GM20431 (cell line): Measurements from ENCODE around the gene SPINT2.

Experiments used
- in situ Hi-C: fragments of 300-500 bp; cut with MseI, MboI; formaldehyde crosslinking; loops from one replicate; pipeline ENCODE4 v1.15.0; 2020; ENCODE audit warnings: low sequenced_read_pairs; ENCODE audit not compliant: unreplicated experiment

Gene SPINT2

DNA sequence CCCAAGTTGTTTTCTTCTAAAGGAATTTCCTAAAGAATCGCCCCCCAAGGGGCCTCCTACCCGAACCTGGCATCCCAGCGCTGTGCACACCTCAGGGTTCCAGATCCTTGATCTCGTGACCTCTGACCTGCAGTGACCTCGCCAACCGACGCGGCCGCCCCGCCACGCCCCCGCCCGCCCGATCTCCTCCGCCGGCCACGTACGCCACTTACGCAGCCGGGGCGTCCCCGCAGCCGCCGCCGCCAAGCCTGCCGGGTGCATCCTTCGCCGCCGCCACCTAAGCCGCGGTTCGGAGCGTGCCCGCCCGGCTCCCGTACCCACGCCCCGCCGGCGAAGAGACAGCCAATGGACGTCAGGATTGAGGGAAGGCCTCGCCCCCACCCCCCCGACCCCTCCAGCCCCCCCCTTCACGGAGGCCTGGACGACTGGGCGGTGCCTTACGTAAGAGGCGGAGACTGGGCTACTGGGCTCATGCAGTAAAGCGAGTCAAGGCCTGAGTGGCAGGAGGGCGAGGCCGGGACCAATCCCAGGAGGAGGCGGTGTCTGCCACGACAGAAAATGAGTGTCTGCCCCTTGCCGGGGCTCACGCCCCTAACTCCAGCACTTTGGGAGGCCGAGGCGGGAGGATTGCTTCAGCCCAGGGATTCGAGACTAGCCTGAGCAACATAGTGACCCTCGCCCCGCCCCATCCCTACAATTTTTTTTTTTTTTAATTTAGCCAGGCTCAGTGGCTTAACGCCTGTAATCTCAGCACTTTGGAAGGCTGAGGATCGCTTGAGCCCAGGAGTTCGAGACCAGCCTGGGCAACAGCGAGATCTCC lies 51.5 kb downstream of the SPINT2 start, which contains the start of gene YIF1B:
Gene YIF1B, minus strand, starts transcription at position 291 of the 820 bp plus-strand sequence. Its CDS starts 30 bp downstream, at position 261.
- in situ Hi-C loops: no loop called here

DNA sequence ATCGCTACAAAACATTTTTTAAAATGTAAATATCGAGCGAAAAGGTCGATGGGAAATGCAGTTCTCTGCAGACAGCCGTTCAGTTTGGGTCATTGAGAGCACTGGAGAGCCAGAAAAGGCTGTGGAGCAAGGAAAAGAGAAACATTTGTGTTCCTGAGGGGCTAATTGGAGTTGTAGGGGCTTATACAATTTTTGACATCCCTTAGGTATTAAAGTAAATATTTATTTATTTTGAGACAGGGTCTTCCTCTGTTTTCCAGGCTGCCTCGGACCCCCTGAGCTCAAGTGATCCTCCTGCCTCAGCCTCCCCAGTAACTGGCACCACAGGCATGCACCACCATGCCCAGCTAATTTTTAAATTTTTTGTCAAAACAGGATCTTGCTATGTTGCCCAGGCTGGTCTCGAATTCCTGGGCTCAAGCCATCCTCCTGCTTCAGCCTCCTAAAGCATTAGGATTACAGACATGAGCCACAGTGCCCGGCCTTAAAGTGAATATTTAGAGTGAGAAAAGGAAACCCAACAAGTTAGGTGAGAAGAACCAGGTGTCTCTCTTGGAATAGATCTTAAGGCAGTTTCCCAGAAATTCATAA lies 52.2 kb downstream of the SPINT2 start:
- in situ Hi-C loops: no loop called here

GRCh38 chr19:38317104-38317612 lies 52.8 kb downstream of the SPINT2 start:
- in situ Hi-C loops: no loop called here

DNA sequence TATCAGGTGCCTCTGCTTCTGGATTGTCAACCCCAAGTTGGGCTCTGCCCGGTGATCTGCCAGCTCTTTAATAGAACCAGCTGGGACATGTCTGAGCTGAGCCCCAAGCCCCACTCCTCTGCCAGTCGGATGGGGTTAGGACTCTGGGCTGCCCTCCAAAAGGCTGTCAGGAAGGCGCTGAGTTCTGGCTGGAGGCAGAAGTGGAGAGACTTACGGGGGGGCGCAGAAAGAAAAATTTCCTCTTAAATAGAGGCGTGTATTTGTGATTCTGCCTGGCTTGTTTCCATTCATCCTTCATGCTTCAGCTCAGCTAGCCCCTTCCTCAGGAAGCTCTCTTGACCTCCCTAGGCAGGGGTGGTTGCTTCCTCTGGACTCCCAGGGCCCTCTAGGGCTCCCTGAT lies 54.3 kb downstream of the SPINT2 start:
- in situ Hi-C loops: no loop called here

- in situ Hi-C loops: loop anchor here (10.0 kb wide), 1 partner anchor 425 kb away; no protein-coding TSS in a partner anchor
Measured at GRCh38 chr19:38319421-38320258, 55.3 kb downstream of the SPINT2 start, which contains the start of gene KCNK6. KCNK6 (plus strand) TSS chr19:38319845; CDS start chr19:38319951, 106 bp downstream.

- in situ Hi-C loops: loop anchor here (10.0 kb wide), 1 partner anchor 426 kb away; no protein-coding TSS in a partner anchor
Measured at GRCh38 chr19:38320969-38321339, 56.6 kb downstream of the SPINT2 start.

- in situ Hi-C loops: loop anchor here (10.0 kb wide), 1 partner anchor 427 kb away; no protein-coding TSS in a partner anchor
Measured at GRCh38 chr19:38321646-38322196, 57.3 kb downstream of the SPINT2 start.

DNA sequence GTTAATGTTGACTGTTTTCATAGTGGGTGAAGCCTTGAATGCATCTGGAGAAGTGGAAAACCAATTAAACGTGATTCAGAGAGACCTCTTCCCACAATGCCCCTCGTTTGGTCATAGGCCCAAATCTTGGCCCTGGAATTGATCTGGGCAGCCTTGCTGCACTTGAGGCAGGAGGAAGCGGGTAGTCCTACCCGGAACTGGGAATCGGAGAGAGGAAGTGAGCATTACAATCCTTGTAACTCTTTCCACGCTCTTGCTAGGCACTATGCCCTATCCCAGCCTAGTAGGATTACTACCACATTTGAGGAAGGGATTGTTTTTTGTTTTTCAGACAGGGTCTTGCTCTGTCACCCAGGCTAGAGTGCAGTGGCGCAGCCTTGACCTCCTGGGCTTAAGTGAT lies 58.9 kb downstream of the SPINT2 start:
- in situ Hi-C loops: loop anchor here (10.0 kb wide), 1 partner anchor 428 kb away; no protein-coding TSS in a partner anchor

DNA sequence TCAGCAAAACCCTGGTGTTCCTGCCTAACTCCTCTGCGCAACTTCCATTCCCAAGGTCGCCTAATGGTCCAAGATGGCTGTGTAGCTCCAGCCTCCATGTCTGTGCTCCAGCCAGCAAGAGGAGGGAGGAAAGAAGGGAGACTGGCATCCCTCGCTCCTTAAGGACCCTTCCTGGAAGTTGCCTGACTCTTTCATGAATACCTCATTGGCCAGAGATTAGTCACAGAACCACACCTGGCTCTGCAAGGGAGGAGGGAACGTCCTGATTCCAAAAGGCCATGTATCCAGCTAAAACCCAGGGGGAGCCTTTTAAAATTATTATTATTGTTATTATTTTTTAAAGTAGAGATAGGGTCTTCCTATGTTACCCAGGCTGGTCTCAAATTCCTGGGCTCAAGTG lies 60.1 kb downstream of the SPINT2 start:
- in situ Hi-C loops: loop anchor here (10.0 kb wide), 1 partner anchor 430 kb away; no protein-coding TSS in a partner anchor

DNA sequence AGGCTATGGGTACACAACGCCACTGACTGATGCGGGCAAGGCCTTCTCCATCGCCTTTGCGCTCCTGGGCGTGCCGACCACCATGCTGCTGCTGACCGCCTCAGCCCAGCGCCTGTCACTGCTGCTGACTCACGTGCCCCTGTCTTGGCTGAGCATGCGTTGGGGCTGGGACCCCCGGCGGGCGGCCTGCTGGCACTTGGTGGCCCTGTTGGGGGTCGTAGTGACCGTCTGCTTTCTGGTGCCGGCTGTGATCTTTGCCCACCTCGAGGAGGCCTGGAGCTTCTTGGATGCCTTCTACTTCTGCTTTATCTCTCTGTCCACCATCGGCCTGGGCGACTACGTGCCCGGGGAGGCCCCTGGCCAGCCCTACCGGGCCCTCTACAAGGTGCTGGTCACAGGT lies 62.2 kb downstream of the SPINT2 start:
- in situ Hi-C loops: loop anchor here (10.0 kb wide), 1 partner anchor 432 kb away; no protein-coding TSS in a partner anchor

DNA sequence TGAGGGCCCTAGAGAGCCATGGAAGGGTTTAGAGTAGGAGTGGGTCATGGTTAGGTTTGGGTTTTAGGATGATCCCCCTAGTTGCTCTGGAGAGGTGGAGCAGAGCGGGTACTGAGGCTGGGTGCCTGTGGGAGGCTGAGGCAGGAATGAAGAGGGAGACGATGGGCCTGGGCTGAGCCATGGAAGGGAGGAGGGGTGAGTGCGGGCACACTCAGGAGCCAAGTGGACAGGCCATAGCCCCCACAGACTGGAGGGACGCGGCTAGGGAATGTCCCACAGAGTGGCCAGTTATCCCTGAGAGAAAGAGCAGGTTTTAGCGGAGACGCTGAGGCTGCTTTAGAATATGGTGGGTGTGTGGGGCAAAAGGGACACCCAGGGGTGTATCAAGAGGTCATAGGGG lies 65.3 kb downstream of the SPINT2 start:
- in situ Hi-C loops: loop anchor here (10.0 kb wide), 2 partner anchors 85 to 435 kb away; no protein-coding TSS in a partner anchor

DNA sequence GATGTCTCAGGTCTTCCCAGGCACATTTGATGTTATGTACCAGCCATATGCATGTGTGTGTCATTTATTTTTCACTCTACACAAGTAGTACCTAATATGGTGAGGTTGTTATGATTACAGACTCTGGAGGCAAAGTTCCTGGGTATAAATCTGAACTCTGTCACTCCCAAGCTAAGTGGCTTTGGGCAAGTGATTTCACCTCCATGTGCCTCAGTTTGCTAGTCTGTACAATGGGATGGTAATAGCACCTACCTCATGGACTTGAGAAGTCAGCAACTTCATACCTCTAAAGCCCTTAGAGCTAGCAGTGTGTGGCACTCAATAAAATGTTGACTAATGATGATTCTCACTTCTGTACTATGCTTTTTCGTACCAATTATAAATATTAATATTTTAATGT lies 67.4 kb downstream of the SPINT2 start:
- in situ Hi-C loops: loop anchor here (10.0 kb wide), 1 partner anchor 87 kb away; no protein-coding TSS in a partner anchor

- in situ Hi-C loops: loop anchor here (10.0 kb wide), 1 partner anchor 88 kb away; no protein-coding TSS in a partner anchor
Measured at GRCh38 chr19:38333245-38333644, 68.9 kb downstream of the SPINT2 start.

GRCh38 chr19:38335949-38336637 lies 71.7 kb downstream of the SPINT2 start:
- in situ Hi-C loops: loop anchor here (10.0 kb wide), 1 partner anchor 91 kb away; no protein-coding TSS in a partner anchor

- in situ Hi-C loops: loop anchor here (10.0 kb wide), 1 partner anchor 92 kb away; no protein-coding TSS in a partner anchor
Measured at GRCh38 chr19:38336638-38337359, 72.4 kb downstream of the SPINT2 start.

DNA sequence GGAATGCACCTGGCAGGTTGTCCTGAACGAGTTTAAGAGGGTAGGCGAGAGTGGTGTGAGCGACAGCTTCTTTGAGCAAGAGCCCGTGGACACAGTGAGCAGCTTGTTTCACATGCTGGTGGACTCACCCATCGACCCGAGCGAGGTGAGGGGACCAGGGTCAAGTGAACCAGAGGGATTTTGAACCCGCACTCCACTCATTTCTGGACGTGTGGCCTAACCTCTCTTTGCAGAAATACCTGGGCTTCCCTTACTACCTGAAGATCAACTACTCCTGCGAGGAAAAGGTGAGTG lies 72.9 kb downstream of the SPINT2 start:
- in situ Hi-C loops: loop anchor here (10.0 kb wide), 1 partner anchor 93 kb away; no protein-coding TSS in a partner anchor

DNA sequence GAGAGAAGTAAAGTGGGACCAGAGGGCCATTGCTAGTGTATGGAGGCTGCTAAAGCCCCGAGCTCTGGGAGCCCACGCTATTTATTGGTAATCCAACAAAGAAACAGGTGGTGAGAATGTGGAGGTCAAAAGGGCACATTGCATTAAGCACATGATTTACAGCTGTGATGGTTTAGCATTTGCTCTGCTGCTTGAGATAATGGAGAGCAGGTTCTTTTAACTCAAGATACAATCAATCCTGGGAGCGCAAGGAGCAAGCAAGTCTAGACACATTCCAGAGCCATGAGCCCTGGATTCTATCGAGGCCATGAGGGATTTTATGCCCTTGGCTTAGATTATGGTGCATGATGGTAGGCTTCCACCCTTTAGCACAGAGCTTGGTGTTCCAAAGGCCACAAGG lies 74.6 kb downstream of the SPINT2 start:
- in situ Hi-C loops: loop anchor here (10.0 kb wide), 1 partner anchor 94 kb away; no protein-coding TSS in a partner anchor

DNA sequence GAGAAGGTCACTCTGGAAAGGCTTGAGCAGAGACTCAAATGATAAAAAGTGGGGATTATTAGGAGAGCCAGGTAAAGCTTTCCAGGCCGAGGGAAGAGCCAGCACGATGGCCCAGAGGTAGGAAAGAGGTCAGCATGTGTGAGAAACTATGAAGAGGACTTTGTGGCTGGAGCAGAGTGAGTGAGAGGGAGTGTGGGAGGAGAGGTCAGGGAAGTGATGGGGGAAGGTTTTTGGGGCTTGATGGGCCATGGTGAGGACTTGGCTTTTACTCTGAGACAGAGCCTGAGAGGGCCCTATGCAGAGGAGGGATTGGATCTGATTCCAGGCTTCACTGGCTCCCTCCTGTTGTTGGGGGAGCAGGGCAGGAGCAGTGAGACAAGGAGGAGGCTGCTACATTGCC lies 76.6 kb downstream of the SPINT2 start:
- in situ Hi-C loops: no loop called here
